HAP-1 (cell line): ENCODE measurements around the gene AKAP11.
A peak's percentile ranks its signal among the peaks of the same experiment; 100 is the strongest.

Source experiments
- DNase-seq, 2 experiments: peaks; one replicate each; pipeline ENCODE4 v3.0.0-alpha.2; 2016 to 2020; ENCODE audit warnings: low spot score in 2 of 2
- H3K27me3 ChIP-seq: fragments of 250-450 bp; sonication (Bioruptor Pico); 2 replicates; pipeline ENCODE4 v1.5.1; 2020; ENCODE audit warnings: low read depth, mild to moderate bottlenecking, moderate library complexity
- H3K36me3 ChIP-seq: fragments of 250-450 bp; sonication (Bioruptor Pico); replicated peaks from 2 replicates; pipeline ENCODE4 v1.5.1; 2020; ENCODE audit warnings: mild to moderate bottlenecking
- H3K4me1 ChIP-seq: fragments of 250-450 bp; sonication (Bioruptor Pico); 2 replicates; pipeline ENCODE4 v1.5.1; 2020; ENCODE audit warnings: mild to moderate bottlenecking
- H3K4me3 ChIP-seq: fragments of 250-450 bp; sonication (Bioruptor Pico); 2 replicates; pipeline ENCODE4 v1.5.1; 2020; ENCODE audit warnings: mild to moderate bottlenecking, moderate library complexity
- H3K9me3 ChIP-seq: fragments of 250-450 bp; sonication (Bioruptor Pico); 2 replicates; pipeline ENCODE4 v1.5.1; 2020; ENCODE audit warnings: mild to moderate bottlenecking, moderate library complexity
- in situ Hi-C: fragments of 300-500 bp; cut with MboI; formaldehyde crosslinking; loops from 3 replicates; pipeline ENCODE4 v1.14.3; 2020; ENCODE audit warnings: low sequenced_read_pairs, inconsistent platforms, mixed read lengths

Gene AKAP11

DNA sequence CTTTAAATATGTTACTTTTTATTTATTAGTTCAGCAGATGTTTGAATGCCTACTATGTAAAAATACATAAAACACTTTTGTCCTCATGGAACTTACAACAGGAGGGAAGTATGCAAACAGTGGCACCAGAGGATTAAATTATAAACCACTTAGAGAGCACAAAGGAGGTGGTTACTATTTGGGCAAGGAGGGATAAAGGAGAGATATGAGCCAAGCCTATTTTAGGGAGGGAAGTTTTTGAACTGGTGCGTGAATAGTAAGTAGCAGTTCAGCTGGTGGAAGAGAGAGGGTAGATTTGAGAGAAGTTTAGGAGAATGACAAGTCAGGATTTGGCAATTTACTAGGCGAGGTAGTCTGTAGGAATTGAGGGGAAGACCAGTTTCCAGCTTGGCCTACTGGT is 8.6 kb downstream of the AKAP11 start:
- H3K27me3 ChIP-seq: no peaks in the 10 kb centered on the region
- no peaks in the 10 kb centered on the region for H3K9me3 ChIP-seq
- DNase-seq: peak; percentile 15 to 80
- in situ Hi-C loops: no loop called here
- H3K36me3 ChIP-seq: no peaks in the 10 kb centered on the region
- no peak overlapping the region for H3K4me3 ChIP-seq
- H3K4me1 ChIP-seq: peaks cover 37% of the 10 kb centered on the region

DNA sequence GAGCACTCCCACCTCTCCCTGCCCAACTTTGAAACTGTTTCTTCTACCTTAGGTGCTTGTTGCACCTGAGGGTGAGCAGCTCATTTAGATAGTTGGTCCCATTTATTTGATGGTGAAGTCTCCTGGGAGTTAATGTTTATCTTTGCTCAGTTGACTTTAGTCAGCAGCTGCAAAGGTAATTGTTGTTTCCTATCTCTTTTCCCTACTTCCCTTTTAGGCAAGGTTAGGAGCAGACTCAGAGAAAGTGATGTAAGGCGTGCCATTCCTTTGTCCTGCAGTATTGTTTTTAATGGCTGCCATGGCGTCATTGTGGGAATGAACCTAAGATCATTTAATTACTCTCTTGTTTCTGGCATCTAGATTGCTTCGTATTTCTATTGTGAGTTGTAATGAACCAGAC is 11.6 kb downstream of the AKAP11 start:
- no peak overlapping the region for H3K4me3 ChIP-seq
- no peaks in the 10 kb centered on the region for H3K9me3 ChIP-seq
- peaks cover 25% of the 10 kb centered on the region for H3K4me1 ChIP-seq
- H3K27me3 ChIP-seq: no peaks in the 10 kb centered on the region
- peaks cover 15% of the 10 kb centered on the region for H3K36me3 ChIP-seq
- in situ Hi-C loops: no loop called here
- no peak for DNase-seq

DNA sequence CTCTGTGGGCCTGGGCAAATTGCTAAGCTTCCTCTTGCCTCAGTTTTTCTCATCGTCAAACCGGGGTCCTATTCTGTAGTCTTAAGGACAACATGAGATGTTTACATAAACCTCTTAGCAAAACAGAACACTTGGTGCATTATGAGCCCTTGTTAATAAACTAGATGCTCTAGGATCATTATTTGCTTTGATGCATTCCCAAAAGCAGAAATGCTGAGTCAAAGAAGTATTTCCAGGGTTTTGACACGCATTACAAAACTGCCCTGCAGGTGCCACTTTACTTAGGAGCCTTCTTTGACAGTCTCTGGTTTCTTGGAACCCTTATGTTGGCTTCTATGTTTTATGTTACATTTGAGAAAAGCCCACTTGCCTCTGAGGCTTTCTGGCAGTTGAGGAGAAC is 12.1 kb downstream of the AKAP11 start:
- DNase-seq: no peak
- H3K27me3 ChIP-seq: no peaks in the 10 kb centered on the region
- H3K36me3 ChIP-seq: peaks cover 20% of the 10 kb centered on the region
- H3K9me3 ChIP-seq: no peaks in the 10 kb centered on the region
- in situ Hi-C loops: no loop called here
- H3K4me1 ChIP-seq: peaks cover 25% of the 10 kb centered on the region
- H3K4me3 ChIP-seq: no peak overlapping the region

DNA sequence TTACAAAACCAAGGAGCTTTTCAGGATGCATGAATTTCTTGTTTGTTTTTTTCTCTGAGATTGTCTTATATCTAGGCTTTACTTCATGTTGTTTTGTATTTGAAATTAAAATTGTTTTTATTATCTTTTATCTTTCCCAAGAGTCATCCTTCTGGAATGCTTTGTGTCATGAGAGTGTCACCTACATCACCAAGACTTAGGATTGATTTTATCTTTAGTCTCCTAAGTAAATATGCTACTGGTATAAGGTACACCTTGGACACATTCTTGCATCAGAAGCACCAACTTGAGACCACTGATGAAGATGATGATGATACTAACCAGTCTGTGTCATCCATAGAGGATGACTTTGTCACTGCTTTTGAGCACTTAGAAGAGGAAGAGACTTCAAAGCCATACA is 26.4 kb downstream of the AKAP11 start:
- no peaks in the 10 kb centered on the region for H3K4me1 ChIP-seq
- H3K36me3 ChIP-seq: peaks cover 45% of the 10 kb centered on the region

DNA sequence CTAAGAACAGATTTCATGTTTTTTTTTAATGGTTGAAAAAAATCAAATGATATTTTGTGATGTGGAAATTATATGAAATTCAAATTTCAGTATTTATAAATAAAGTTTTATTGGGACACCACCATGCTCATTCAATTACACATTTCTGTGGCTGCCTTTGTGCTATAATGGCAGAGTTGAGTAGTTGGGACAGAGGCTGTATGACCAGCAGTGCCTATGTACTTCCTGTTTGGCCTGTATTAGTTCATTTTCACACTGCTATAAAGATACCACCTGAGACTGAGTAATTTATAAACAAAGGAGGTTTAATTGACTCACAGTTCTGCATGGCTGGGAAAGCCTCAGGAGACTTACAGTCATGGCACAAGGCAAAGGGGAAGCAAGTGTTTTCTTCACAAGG is 33.6 kb downstream of the AKAP11 start:
- no peaks in the 10 kb centered on the region for H3K4me1 ChIP-seq
- no peaks in the 10 kb centered on the region for H3K27me3 ChIP-seq
- no peaks in the 10 kb centered on the region for H3K9me3 ChIP-seq
- H3K4me3 ChIP-seq: no peak overlapping the region
- in situ Hi-C loops: no loop called here
- H3K36me3 ChIP-seq: peaks cover 43% of the 10 kb centered on the region
- DNase-seq: no peak

More for the DNA sequence above, 26.4 kb downstream of the AKAP11 start:
- Histone ChIP-seq H3K9me3 (no peaks in the 10 kb centered on the region), H3K27me3 (no peaks in the 10 kb centered on the region), H3K4me3 (no peak overlapping the region)
- DNase-seq: no peak
- in situ Hi-C loops: no loop called here

DNA sequence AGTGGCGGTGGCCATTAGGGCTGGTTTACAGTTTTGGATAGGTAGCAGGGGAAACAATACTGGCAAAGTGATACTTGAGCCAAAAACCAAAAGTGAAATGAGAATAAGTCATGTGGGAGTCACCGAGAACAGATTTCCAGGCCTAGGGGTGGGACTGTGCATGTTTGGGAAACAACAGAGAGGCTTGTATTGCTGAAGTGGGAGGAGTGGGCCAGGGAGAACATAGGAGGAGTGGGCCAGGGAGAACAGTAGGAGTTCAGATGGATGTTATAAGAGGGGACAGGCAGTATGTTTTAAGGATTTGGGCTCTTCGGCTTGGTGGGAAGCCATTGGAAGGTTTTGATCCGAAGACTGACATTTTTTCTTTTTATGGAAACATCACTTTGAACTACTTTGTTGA is 35.5 kb downstream of the AKAP11 start:
- Histone ChIP-seq H3K36me3 (peaks cover 30% of the 10 kb centered on the region), H3K27me3 (no peaks in the 10 kb centered on the region), H3K9me3 (no peaks in the 10 kb centered on the region), H3K4me3 (no peak overlapping the region), H3K4me1 (no peaks in the 10 kb centered on the region)
- no peak for DNase-seq
- in situ Hi-C loops: no loop called here

DNA sequence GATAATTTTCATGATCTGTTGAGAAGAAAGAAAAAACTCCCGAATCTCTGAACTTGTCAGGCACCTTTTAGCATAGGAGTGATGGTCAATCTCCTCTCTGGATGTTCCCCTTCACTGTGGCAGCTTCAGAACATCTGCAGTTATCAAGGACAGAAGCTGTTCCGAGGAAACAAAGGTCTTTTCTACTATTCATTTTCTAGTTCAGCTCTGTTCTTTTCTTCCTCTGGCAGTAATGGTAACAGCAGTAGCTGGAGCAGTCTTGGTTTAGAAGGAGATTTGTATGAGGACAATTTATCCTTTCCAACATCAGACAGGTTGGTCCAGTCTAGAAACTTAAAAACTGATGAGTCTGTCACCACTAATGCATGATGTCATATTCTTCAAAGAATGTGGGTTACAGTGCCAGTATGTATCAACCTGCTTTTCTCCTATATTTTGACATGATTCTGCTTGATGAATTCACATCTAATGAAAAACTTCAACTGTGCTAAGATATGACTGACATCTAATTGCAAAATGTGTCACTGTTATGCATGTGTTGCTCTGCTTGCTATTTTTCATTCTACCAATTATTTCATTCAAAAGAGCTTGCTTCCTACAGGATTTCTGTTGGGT is 41.0 kb downstream of the AKAP11 start:
- no peak for DNase-seq
- in situ Hi-C loops: no loop called here
- Histone ChIP-seq H3K4me3 (no peak overlapping the region), H3K36me3 (peaks cover 29% of the 10 kb centered on the region), H3K27me3 (no peaks in the 10 kb centered on the region), H3K9me3 (no peaks in the 10 kb centered on the region), H3K4me1 (no peaks in the 10 kb centered on the region)

DNA sequence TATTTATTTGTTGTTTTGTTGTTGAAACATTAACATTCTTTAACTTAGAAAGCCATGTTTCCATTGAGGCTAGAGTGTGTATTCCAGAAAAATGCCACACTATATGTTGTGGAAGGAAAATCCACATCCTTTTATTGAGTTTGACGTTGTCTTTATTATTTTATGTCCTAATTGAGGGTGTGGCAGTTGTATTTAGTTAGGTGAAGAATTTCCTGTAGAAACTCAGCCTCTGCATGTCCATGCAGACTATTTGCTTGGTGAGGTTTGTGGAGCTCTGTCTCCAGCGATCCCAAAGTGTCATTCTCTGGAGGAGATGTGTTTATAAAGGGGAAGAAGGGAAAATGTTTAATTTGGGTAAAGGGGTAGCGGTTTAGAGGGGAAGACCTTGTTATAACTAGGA is 46.6 kb downstream of the AKAP11 start:
- no peak for DNase-seq
- Histone ChIP-seq H3K4me3 (no peak overlapping the region), H3K9me3 (no peaks in the 10 kb centered on the region), H3K36me3 (peaks cover 8% of the 10 kb centered on the region), H3K4me1 (no peaks in the 10 kb centered on the region), H3K27me3 (no peaks in the 10 kb centered on the region)
- in situ Hi-C loops: no loop called here

DNA sequence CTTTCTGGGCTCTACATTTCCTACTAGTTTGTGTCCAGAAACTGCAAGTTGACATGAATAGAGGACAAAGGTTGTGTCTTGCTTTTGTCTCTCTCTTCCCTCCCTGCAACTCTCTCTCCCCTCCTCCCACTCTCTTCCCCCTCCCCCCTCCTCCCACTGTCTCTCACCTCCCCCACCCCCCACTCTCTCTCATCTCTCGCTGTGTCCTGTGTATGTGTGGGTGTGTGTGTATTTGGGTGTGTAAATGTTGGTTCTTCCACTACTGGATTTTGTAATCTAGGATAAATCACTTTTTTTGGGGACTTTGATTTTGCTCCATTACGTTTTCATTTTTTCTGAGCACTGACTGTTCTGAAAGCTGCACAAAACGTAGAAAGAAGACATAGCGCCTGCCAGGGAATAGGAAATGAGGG is 48.4 kb downstream of the AKAP11 start:
- DNase-seq: peak in 1 of 2 experiments; percentile 21
- Histone ChIP-seq H3K4me1 (no peaks in the 10 kb centered on the region), H3K36me3 (peaks cover 3% of the 10 kb centered on the region; the same call in 1 of the 2 replicates), H3K4me3 (no peak overlapping the region), H3K27me3 (no peaks in the 10 kb centered on the region), H3K9me3 (no peaks in the 10 kb centered on the region)
- in situ Hi-C loops: no loop called here

DNA sequence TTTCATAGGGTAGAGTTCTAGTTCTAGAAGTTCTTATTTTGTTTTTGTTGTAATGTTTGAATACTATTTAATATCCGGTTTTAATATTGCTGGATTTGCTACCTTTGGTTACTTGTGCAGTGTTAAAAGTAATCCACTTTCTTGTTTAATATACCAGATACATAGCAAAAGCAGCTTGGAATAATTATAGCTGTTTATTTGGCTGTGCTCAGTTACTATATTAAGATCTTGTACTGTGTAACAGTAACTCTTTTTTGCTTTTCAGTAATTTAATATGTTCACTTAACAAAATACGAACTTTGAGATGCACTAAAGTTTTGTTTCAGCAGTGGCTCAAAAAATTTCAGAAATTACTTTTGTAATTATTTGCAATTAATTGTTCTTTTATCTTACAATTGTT is 50.9 kb downstream of the AKAP11 start:
- H3K4me3 ChIP-seq: no peak overlapping the region
- no peaks in the 10 kb centered on the region for H3K27me3 ChIP-seq
- no peak for DNase-seq
- no peaks in the 10 kb centered on the region for H3K4me1 ChIP-seq
- peaks cover 3% of the 10 kb centered on the region; the same call in 1 of the 2 replicates for H3K36me3 ChIP-seq
- in situ Hi-C loops: no loop called here
- no peaks in the 10 kb centered on the region for H3K9me3 ChIP-seq

DNA sequence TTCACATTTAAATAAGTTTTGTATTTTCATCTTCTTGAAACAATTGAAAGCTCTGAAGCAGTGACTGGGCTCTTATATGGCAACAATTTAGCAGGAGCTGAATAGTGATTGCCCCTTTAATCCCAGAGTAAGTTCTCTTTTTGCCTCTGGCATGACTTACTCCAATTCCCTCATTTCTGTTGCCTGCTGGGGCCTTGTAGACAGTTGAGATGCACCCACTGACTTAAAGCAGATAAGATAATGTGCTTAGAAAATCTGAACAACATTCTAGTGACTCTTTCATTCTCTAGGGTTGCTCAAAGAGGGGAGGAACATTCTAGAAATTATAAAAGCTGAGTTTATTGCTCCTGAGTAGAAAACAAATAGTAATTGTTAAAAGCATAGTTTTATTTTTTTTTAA is 52.8 kb downstream of the AKAP11 start:
- no peak for DNase-seq
- in situ Hi-C loops: no loop called here
- Histone ChIP-seq H3K27me3 (no peaks in the 10 kb centered on the region), H3K36me3 (peaks cover 3% of the 10 kb centered on the region; the same call in 1 of the 2 replicates), H3K9me3 (no peaks in the 10 kb centered on the region), H3K4me3 (no peak overlapping the region), H3K4me1 (no peaks in the 10 kb centered on the region)

DNA sequence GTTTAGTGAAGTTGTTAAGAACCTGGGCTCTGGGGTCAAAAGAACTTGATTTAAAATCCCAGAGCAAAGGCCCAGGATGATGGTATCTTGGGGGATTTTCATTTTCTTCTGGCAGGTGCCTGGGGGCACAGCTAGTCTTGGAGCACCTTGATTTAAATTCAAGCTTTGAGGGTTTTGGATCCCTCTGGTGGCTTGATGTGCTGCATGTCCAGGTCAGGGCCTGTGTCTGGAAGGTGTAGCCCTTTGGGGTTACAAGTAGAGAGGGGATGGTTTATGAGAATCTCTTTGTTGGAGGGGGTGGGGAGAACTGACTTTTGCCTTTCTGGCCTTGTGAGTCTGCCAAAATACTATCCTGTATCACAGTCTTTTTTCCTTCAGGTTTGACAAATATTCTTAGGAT is 55.8 kb downstream of the AKAP11 start:
- no peaks in the 10 kb centered on the region for H3K27me3 ChIP-seq
- in situ Hi-C loops: no loop called here
- no peaks in the 10 kb centered on the region for H3K36me3 ChIP-seq
- H3K4me1 ChIP-seq: no peaks in the 10 kb centered on the region
- no peak overlapping the region for H3K4me3 ChIP-seq
- DNase-seq: no peak
- no peaks in the 10 kb centered on the region for H3K9me3 ChIP-seq

DNA sequence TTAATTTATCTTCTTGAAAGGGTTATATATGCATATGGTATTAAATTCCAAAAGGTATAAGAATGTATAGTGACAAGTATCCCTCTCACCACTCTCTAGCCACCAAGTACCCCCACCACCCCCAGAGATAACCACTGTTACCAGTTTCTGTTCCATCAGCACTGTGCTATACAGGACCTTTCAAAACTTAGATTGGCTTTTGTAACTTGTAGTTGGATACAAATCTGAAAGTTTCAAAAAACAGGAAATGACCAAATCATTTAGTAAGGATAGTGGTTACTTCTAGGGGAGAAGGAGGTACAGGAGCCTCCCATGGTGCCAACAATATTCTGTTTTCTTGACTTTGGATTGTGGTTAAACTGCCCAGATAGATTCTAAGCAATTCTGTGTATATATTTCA is 56.7 kb downstream of the AKAP11 start:
- H3K36me3 ChIP-seq: no peaks in the 10 kb centered on the region
- no peaks in the 10 kb centered on the region for H3K27me3 ChIP-seq
- no peaks in the 10 kb centered on the region for H3K4me1 ChIP-seq
- DNase-seq: no peak
- no peaks in the 10 kb centered on the region for H3K9me3 ChIP-seq
- in situ Hi-C loops: no loop called here
- no peak overlapping the region for H3K4me3 ChIP-seq

DNA sequence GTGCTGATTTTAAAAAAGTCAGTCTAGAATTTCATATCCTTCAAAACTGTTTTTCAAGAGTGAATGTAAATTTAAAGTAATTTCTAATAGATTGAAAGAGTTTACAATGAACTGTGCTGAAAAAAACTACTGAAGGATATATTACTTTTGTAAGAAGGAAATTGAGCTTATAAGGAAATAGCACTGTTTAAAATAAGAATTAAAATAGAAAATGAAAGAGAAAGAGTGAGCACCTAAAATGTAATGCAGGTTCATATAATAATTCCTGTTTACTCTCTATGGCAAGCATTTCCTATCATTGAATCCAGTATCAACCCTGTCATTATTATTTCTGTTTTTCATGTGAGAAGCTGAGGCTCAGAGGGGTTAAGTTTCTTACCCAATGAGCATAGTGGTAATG is 57.3 kb downstream of the AKAP11 start:
- no peaks in the 10 kb centered on the region for H3K27me3 ChIP-seq
- no peaks in the 10 kb centered on the region for H3K9me3 ChIP-seq
- H3K36me3 ChIP-seq: no peaks in the 10 kb centered on the region
- in situ Hi-C loops: no loop called here
- no peak overlapping the region for H3K4me3 ChIP-seq
- no peaks in the 10 kb centered on the region for H3K4me1 ChIP-seq
- DNase-seq: no peak

DNA sequence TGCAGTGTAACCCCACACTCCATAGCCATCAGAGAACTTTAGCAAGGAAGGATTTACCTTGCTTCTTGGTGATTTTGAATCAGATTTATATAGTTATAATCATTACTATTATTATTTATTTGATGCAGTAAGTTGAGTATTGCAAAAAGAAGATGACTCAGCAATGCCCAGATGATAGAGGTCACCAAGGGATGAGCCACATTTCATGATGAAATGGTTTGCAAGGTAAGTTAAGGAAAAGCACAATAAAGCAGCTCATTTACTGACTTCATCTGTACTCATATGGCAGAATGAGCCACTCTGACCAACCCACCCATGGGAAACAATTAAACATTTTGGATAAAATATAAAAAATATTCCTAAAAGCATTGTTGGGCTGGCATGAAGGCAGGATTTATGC is 59.1 kb downstream of the AKAP11 start:
- in situ Hi-C loops: no loop called here
- no peak for DNase-seq
- Histone ChIP-seq H3K4me3 (no peak overlapping the region), H3K9me3 (no peaks in the 10 kb centered on the region), H3K4me1 (no peaks in the 10 kb centered on the region), H3K27me3 (no peaks in the 10 kb centered on the region), H3K36me3 (no peaks in the 10 kb centered on the region)
